K562 (cell line): Measurements from ENCODE around the gene SRC. TPM values are rescaled to one million over a fixed set of nuclear protein-coding genes. Genes with fewer than 3 reads are reported as not detected.

Experiments used
- BCOR ChIP-seq: fragments of 450-650 bp; IDR thresholded peaks from 2 replicates; pipeline ENCODE4 v1.6.1; 2016
- BHLHE40 ChIP-seq: IDR thresholded peaks from 2 replicates; pipeline ENCODE4 v1.6.1; 2011; ENCODE audit warnings: low read length, improper control_type of control experiment
- HNRNPK ChIP-seq: fragments of 200-400 bp; formaldehyde crosslinking; IDR thresholded peaks from one replicate; pipeline ENCODE4 v1.6.1; 2018; ENCODE audit warnings: mild to moderate bottlenecking, low read depth, low read length; ENCODE audit not compliant: poor library complexity, severe bottlenecking
- KHSRP ChIP-seq: fragments of 450-650 bp; IDR thresholded peaks from 2 replicates; pipeline ENCODE4 v1.6.1; 2017
- MNT ChIP-seq, 2 experiments: fragments of 450-650 bp; conservative IDR thresholded peaks; 2 replicates each; pipeline ENCODE4 v1.6.1; 2017; ENCODE audit warnings: mild to moderate bottlenecking in 2 of 2, moderate library complexity in 2 of 2
- MTF1 ChIP-seq: fragments of 250-450 bp; sonication (Bioruptor Pico); IDR thresholded peaks from 2 replicates; pipeline ENCODE4 v1.9.0; 2021; ENCODE audit warnings: moderate library complexity, mild to moderate bottlenecking, inconsistent platforms, borderline replicate concordance
- NCOR1 ChIP-seq: fragments of 450-650 bp; IDR thresholded peaks from 2 replicates; pipeline ENCODE4 v1.6.1; 2016; ENCODE audit warnings: mild to moderate bottlenecking, moderate library complexity
- NFE2L1 ChIP-seq: fragments of 450-650 bp; IDR thresholded peaks from 2 replicates; pipeline ENCODE4 v1.6.1; 2016; ENCODE audit warnings: missing genetic modification characterization, low read depth, mild to moderate bottlenecking, missing compliant biosample characterization, moderate library complexity, borderline replicate concordance
- PHF8 ChIP-seq: fragments of 200-600 bp; sonication (generic); IDR thresholded peaks from 2 replicates; pipeline ENCODE4 v1.6.1; 2012; ENCODE audit warnings: mixed run types, mild to moderate bottlenecking, inconsistent platforms, low read length, moderate library complexity, borderline replicate concordance
- RAD21 ChIP-seq, 2 experiments: fragments of 250-450 bp in 1 of 2; fragments of 450-650 bp in 1 of 2; sonication (Bioruptor Pico) in 1 of 2; formaldehyde crosslinking in 1 of 2; IDR thresholded peaks in 1 of 2; conservative IDR thresholded peaks in 1 of 2; 2 replicates each; pipeline versions ENCODE4 v1.4.0 to v1.8.0; 2020 to 2022; ENCODE audit warnings: mild to moderate bottlenecking in 2 of 2, moderate library complexity in 1 of 2
- RBM15 ChIP-seq: fragments of 200-400 bp; formaldehyde crosslinking; IDR thresholded peaks from 2 replicates; pipeline ENCODE4 v1.6.1; 2018; ENCODE audit warnings: mild to moderate bottlenecking, low read length, moderate library complexity; ENCODE audit not compliant: insufficient read depth
- STAT5B ChIP-seq: fragments of 250-450 bp; sonication (Bioruptor Pico); IDR thresholded peaks from 2 replicates; pipeline ENCODE4 v1.8.0; 2021; ENCODE audit warnings: mild to moderate bottlenecking, inconsistent platforms
- TAF7 ChIP-seq: fragments of 450-650 bp; IDR thresholded peaks from 2 replicates; pipeline ENCODE4 v1.6.1; 2016; ENCODE audit warnings: missing genetic modification characterization, missing compliant biosample characterization
- TARDBP ChIP-seq: fragments of 450-650 bp; IDR thresholded peaks from 2 replicates; pipeline ENCODE4 v1.6.1; 2016
- TCF3 ChIP-seq: sonication (generic); formaldehyde crosslinking; IDR thresholded peaks from 2 replicates; pipeline ENCODE4 v1.4.0; 2020; ENCODE audit warnings: mild to moderate bottlenecking, missing genetic modification reagents
- TRIM28 ChIP-seq: fragments of 450-650 bp; IDR thresholded peaks from 2 replicates; pipeline ENCODE4 v1.6.1; 2017
- ZFX ChIP-seq: sonication (generic); formaldehyde crosslinking; IDR thresholded peaks from 2 replicates; pipeline ENCODE4 v1.8.0; 2022; ENCODE audit warnings: mild to moderate bottlenecking, missing genetic modification reagents, moderate library complexity
- ZNF592 ChIP-seq: fragments of 450-650 bp; IDR thresholded peaks from 2 replicates; pipeline ENCODE4 v1.6.1; 2017; ENCODE audit warnings: antibody characterized with exemption, mild to moderate bottlenecking
- ZNF707 ChIP-seq: fragments of 250-450 bp; sonication (Bioruptor Pico); conservative IDR thresholded peaks from 2 replicates; pipeline ENCODE4 v1.8.0; 2022; ENCODE audit warnings: inconsistent platforms, mild to moderate bottlenecking, moderate library complexity
- polyA plus RNA-seq, 8 experiments: library from polyadenylated mRNA; depleted of rRNA in 4 of 8; stranded (reverse) in 5 of 8; unstranded in 3 of 8; fragments of >200 nt; fragmentation: Nextera tagmentation in 2 of 8; fragmentation: Illumina TruSeq in 1 of 8; extraction: Ambion mirVana in 2 of 8; extraction: Trizol in 1 of 8; gene quantifications; 2 replicates each; pipeline versions ENCODE4 v1.2.1 to v1.2.3, GENCODE V29; 2011 to 2014; ENCODE audit warnings: inconsistent platforms in 1 of 8, missing spikeins in 1 of 8
- total RNA-seq, 7 experiments: library from RNA; depleted of rRNA in 6 of 7; stranded (reverse); fragments of >200 nt in 6 of 7; fragmentation: Illumina TruSeq in 2 of 7; extraction: Trizol in 2 of 7; gene quantifications; 2 replicates each; pipeline versions ENCODE4 v1.2.1 to v1.2.3, GENCODE V29; 2011 to 2021; ENCODE audit warnings: low replicate concordance in 1 of 7

Gene SRC
- total and polyA plus RNA-seq, 9 of the 15 experiments (the other 6 are each of a cell fraction or from before 2014, with no cell fraction given): 0.06 to 8.5 (median 3.1) TPM

GRCh38 chr20:37384683-37385174 lies 38.8 kb downstream of the SRC start (continued):
- no peak for TF ChIP-seq NCOR1
- peak; percentile 72; the same call in 1 of the 2 replicates for TF ChIP-seq BHLHE40
- TF ChIP-seq ZFX: peak; percentile 78
- TF ChIP-seq MNT (conservative IDR thresholded peaks at IDR 0.05): peak; percentile 58 to 80
- no peak for TF ChIP-seq TAF7
- TF ChIP-seq KHSRP: no peak
- TF ChIP-seq TCF3 (CRISPR knock-in tag): no peak; the same call in 1 of the 2 replicates
- peak; percentile 81 to 82 for TF ChIP-seq RAD21 (CRISPR knock-in tag; conservative IDR thresholded peaks at IDR 0.05 in 1 of 2, IDR thresholded peaks at IDR 0.05 in 1 of 2)
- peak; percentile 53 for TF ChIP-seq HNRNPK
- TF ChIP-seq ZNF592: no peak; the same call in 1 of the 2 replicates
- peak; percentile 34; the same call in 1 of the 2 replicates for TF ChIP-seq BCOR
- TF ChIP-seq PHF8: peak; percentile 43; the same call in 1 of the 2 replicates
- TF ChIP-seq TARDBP: peak; percentile 79; the same call in 1 of the 2 replicates
- TF ChIP-seq STAT5B: no peak
- TF ChIP-seq MTF1 (CRISPR knock-in tag): no peak
- TF ChIP-seq NFE2L1: no peak
- no peak for TF ChIP-seq ZNF707
- no peak for TF ChIP-seq TRIM28
- no peak for TF ChIP-seq RBM15
